ENCODE data around the gene SNRNP200. TPM values are rescaled to one million over a fixed set of nuclear protein-coding genes. Genes with fewer than 3 reads are reported as not detected.

Gene SNRNP200
- total RNA-seq, 1 experiment from 2014 or later, result 229 TPM

DNA sequence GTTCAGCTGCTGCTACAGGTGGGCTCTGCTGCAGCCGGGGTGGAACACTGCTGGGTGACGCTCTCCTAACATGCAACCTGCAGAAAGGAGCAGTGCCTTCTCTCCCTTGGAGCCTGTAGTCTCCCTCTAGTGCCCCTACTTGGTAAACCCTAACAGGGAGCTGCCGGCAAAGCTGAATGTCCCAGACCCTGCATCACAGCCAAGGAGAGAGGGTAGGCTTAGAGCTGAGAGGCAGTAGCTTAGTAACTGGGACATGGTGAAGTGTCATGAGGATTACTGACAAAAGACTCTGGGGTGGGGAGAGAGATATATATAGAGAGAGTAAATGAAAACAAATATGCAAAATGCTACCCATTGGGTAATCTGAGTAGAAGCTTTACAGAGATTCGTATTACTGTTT is 40.1 kb upstream of the SNRNP200 start:
- Histone ChIP-seq H2AFZ (no peak overlapping the region), H3F3A (ENCODE audit: insufficient read depth, low read depth) (0 out of 2 replicates have a peak, but pooled peaks cover 8% of the 10 kb centered on the region), H3K27me3 (ENCODE audit: insufficient read depth, low read depth) (no peaks in the 10 kb centered on the region), H3K9me2 (ENCODE audit: insufficient read depth) (no peaks in the 10 kb centered on the region), H3K79me2 (ENCODE audit: low read depth) (peaks cover 14% of the 10 kb centered on the region), H3K27ac (no peak overlapping the region), H4K20me1 (ENCODE audit: insufficient read depth) (0 out of 2 replicates have a peak, but pooled peaks cover 3% of the 10 kb centered on the region), H3K36me3 (ENCODE audit: low read depth) (peaks cover 56% of the 10 kb centered on the region), H3K4me1 (replicated peaks; ENCODE audit: insufficient read depth) (peaks cover 16% of the 10 kb centered on the region), H3K4me2 (no peak overlapping the region), H3K4me3 (no peak overlapping the region), H3K9me3 (ENCODE audit: insufficient read depth, low read depth) (no peaks in the 10 kb centered on the region)
- intact Hi-C loops (cut with micrococcal nuclease; ENCODE audit: unreplicated experiment), result no loop called here
- BruUV-seq (replicated peaks), result no TSS peak
- CTCF ChIA-PET, result interaction anchor here (0.6 kb wide), 1 partner anchor 144 kb away, joined by 3 read pairs; no protein-coding TSS in a partner anchor
- no peak for DNase-seq
- POLR2A ChIA-PET (ENCODE audit: unreplicated experiment), result no interaction called here
- TF ChIP-seq, protein P1, sequence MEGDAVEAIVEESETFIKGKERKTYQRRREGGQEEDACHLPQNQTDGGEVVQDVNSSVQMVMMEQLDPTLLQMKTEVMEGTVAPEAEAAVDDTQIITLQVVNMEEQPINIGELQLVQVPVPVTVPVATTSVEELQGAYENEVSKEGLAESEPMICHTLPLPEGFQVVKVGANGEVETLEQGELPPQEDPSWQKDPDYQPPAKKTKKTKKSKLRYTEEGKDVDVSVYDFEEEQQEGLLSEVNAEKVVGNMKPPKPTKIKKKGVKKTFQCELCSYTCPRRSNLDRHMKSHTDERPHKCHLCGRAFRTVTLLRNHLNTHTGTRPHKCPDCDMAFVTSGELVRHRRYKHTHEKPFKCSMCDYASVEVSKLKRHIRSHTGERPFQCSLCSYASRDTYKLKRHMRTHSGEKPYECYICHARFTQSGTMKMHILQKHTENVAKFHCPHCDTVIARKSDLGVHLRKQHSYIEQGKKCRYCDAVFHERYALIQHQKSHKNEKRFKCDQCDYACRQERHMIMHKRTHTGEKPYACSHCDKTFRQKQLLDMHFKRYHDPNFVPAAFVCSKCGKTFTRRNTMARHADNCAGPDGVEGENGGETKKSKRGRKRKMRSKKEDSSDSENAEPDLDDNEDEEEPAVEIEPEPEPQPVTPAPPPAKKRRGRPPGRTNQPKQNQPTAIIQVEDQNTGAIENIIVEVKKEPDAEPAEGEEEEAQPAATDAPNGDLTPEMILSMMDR (conservative IDR thresholded peaks at IDR 0.05), result peak; percentile 27; the same call in 1 of the 2 replicates
- TF ChIP-seq EZH2 (IDR thresholded peaks at IDR 0.05; ENCODE audit: low read depth), result no peak

DNA sequence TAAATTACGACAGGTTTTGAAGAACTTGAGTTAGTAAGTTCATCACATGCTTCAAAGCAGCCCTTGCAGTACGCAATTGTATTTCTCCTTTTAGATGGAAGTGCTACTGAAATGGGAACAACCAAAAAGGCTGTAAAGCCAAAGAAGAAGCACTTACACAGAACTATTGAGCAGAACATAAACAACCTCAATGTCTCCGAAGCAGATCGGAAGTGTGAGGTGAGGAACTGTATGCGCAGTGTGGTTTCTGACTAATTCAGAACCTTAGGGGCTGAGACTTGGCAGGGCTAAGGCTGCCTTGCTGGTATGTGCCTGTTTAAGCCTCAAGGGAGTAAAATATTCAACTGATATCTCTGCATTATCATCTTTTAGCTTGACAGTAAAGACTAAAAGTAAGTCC is 38.7 kb upstream of the SNRNP200 start:
- Histone ChIP-seq H3K36me3 (ENCODE audit: low read depth) (peaks cover 49% of the 10 kb centered on the region), H3K27ac (no peak overlapping the region), H3K4me2 (no peak overlapping the region), H3K4me3 (no peak overlapping the region), H3K27me3 (ENCODE audit: insufficient read depth, low read depth) (no peaks in the 10 kb centered on the region), H3K4me1 (replicated peaks; ENCODE audit: insufficient read depth) (peaks cover 16% of the 10 kb centered on the region), H4K20me1 (ENCODE audit: insufficient read depth) (0 out of 2 replicates have a peak, but pooled peaks cover 3% of the 10 kb centered on the region), H2AFZ (no peak overlapping the region), H3K9me3 (ENCODE audit: insufficient read depth, low read depth) (no peaks in the 10 kb centered on the region), H3K9me2 (ENCODE audit: insufficient read depth) (no peaks in the 10 kb centered on the region), H3K79me2 (ENCODE audit: low read depth) (peaks cover 26% of the 10 kb centered on the region), H3F3A (ENCODE audit: insufficient read depth, low read depth) (0 out of 2 replicates have a peak, but pooled peaks cover 8% of the 10 kb centered on the region)
- intact Hi-C loops (cut with micrococcal nuclease; ENCODE audit: unreplicated experiment), result no loop called here
- TF ChIP-seq, protein P1 (conservative IDR thresholded peaks at IDR 0.05), result no peak
- no peak for TF ChIP-seq EZH2 (IDR thresholded peaks at IDR 0.05; ENCODE audit: low read depth)
- ChIA-PET CTCF (no interaction called here), POLR2A (ENCODE audit: unreplicated experiment) (no interaction called here)
- BruUV-seq (replicated peaks), result no TSS peak
- DNase-seq, result no peak

DNA sequence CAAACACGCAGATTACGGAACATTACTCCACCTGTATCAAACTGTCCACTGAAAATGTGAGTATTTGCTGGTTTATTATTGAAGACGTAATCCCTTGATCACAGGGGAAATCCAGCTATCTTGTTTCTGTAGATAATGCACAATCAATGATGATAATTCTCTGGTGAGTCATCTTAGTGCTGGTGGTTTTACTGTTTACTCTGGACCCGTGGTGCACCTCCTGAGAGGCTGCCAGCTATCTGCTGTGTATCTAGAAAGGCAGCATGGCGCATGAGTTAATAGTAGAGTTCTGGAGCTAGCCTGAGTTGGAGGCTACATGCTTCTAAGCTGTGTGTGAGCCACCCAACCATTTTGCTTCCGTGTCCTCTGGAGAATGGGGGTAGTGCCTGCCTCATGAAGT is 36.7 kb upstream of the SNRNP200 start:
- Histone ChIP-seq H3K27ac (no peak overlapping the region), H3F3A (ENCODE audit: insufficient read depth, low read depth) (0 out of 2 replicates have a peak, but pooled peaks cover 8% of the 10 kb centered on the region), H3K4me3 (no peak overlapping the region), H3K9me3 (ENCODE audit: insufficient read depth, low read depth) (no peaks in the 10 kb centered on the region), H3K79me2 (ENCODE audit: low read depth) (peaks cover 45% of the 10 kb centered on the region), H3K9me2 (ENCODE audit: insufficient read depth) (no peaks in the 10 kb centered on the region), H3K4me2 (0 out of 2 replicates have a peak overlapping the region, but pooled peaks have one; percentile 1), H3K27me3 (ENCODE audit: insufficient read depth, low read depth) (no peaks in the 10 kb centered on the region), H4K20me1 (ENCODE audit: insufficient read depth) (no peaks in the 10 kb centered on the region), H2AFZ (no peak overlapping the region), H3K36me3 (ENCODE audit: low read depth) (peaks cover 43% of the 10 kb centered on the region), H3K4me1 (replicated peaks; ENCODE audit: insufficient read depth) (peaks cover 18% of the 10 kb centered on the region)
- no TSS peak for BruUV-seq (replicated peaks)
- TF ChIP-seq, protein P1 (conservative IDR thresholded peaks at IDR 0.05), result no peak
- TF ChIP-seq EZH2 (IDR thresholded peaks at IDR 0.05; ENCODE audit: low read depth), result no peak
- ChIA-PET POLR2A (ENCODE audit: unreplicated experiment) (no interaction called here), CTCF (no interaction called here)
- peak; percentile 16 to 68 for DNase-seq
- intact Hi-C loops (cut with micrococcal nuclease; ENCODE audit: unreplicated experiment), result no loop called here
